ENCODE data around the gene FAM163B. TPM values are rescaled to one million over a fixed set of nuclear protein-coding genes. Genes with fewer than 3 reads are reported as not detected.

Gene FAM163B
- total and polyA plus RNA-seq, 2 donors (not counting 1 experiment from before 2014, with no cell fraction given), result not detected

DNA sequence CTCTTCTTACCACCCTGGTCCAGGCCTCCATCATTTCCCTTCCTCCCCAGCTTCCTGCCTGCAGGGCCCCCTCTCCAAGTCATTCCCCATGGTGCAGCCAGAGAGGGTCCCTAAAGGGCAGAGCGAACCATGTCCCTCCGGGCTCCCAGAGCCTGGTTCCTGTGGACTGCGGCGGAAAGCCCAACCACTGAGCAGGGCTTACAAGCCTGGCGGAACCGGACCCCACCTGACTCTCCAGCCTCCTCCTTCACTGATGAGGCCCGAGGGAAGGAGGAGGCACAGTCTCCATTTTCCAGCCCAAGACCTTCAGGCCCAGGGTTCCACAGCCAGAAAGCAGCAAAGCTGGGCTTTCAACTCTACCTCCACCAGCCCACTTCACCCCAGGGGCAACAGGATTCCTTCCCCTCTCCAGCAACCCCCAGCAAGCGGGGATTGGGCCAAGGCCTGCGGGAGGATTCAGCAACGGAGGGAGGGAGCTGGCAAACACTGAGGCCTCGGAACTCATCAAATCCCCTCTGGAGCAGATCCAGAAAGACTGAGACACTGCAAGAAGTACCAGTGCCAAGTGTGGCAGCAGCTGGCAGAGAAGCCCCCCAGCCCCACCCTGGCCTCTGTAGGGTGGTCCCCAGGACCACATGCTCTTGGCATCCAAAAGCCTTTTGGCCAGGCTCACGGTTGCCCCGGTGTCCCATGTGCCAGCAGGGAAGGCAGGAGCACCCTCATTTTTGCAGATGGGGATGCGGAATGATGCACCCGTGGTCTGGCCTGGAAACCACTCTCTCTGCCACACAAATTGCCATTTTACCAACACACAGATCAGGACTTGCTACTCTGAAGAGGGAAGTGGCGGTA, 3.1 kb downstream of the FAM163B start:
- no peak for TF ChIP-seq EZH2 (IDR thresholded peaks at IDR 0.05; ENCODE audit: borderline replicate concordance, insufficient read depth, low read depth, low read length, poor library complexity, severe bottlenecking)
- TF ChIP-seq, protein P1, sequence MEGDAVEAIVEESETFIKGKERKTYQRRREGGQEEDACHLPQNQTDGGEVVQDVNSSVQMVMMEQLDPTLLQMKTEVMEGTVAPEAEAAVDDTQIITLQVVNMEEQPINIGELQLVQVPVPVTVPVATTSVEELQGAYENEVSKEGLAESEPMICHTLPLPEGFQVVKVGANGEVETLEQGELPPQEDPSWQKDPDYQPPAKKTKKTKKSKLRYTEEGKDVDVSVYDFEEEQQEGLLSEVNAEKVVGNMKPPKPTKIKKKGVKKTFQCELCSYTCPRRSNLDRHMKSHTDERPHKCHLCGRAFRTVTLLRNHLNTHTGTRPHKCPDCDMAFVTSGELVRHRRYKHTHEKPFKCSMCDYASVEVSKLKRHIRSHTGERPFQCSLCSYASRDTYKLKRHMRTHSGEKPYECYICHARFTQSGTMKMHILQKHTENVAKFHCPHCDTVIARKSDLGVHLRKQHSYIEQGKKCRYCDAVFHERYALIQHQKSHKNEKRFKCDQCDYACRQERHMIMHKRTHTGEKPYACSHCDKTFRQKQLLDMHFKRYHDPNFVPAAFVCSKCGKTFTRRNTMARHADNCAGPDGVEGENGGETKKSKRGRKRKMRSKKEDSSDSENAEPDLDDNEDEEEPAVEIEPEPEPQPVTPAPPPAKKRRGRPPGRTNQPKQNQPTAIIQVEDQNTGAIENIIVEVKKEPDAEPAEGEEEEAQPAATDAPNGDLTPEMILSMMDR (IDR thresholded peaks at IDR 0.05), result no peak
- no peaks in the 10 kb centered on the region for H3K4me1 ChIP-seq (ENCODE audit: control insufficient read depth in 2 of 2, insufficient read depth in 2 of 2, low read length in 2 of 2)
- no peak overlapping the region for H3K27ac ChIP-seq (ENCODE audit: low read length in 2 of 2)
- no peak for DNase-seq
- peaks cover 0 to 5% (median 0%) of the 10 kb centered on the region in 3 donors for H3K9me3 ChIP-seq (ENCODE audit: control extremely low read depth in 1 of 3, control insufficient read depth in 2 of 3, insufficient read depth in 1 of 3, low read length in 2 of 3)
- ChIA-PET CTCF (interaction anchor here (0.7 kb wide), 1 partner anchor 388 kb away, joined by 3 read pairs; no protein-coding TSS in a partner anchor), POLR2A (no interaction called here)
- H3K79me2 ChIP-seq (ENCODE audit: control insufficient read depth, insufficient read depth, low read length), result no peaks in the 10 kb centered on the region
- Mint-ChIP-seq H3K4me3 (no peak overlapping the region), H3K9me3 (ENCODE audit: insufficient read depth) (no peaks in the 10 kb centered on the region), H3K27me3 (peaks cover 53% of the 10 kb centered on the region), H3K27ac (no peak overlapping the region), H3K4me1 (peaks cover 7% of the 10 kb centered on the region)
- H3K36me3 ChIP-seq (replicated peaks in 1 of 2; ENCODE audit: control extremely low read depth in 1 of 2, control insufficient read depth in 1 of 2, extremely low read depth in 1 of 2, insufficient read depth in 2 of 2, low read length in 1 of 2), result no peaks in the 10 kb centered on the region
- H3K27me3 ChIP-seq (replicated peaks in 1 of 4; ENCODE audit: control extremely low read depth in 1 of 4, control insufficient read depth in 3 of 4, insufficient read depth in 4 of 4, low read length in 3 of 4), result peaks cover 0 to 57% (median 8%) of the 10 kb centered on the region in 4 experiments
- WGBS (ENCODE audit: insufficient coverage), result 82% methylated on average over 14 of the region's 16 CpGs
- no peak overlapping the region for H3K4me3 ChIP-seq (ENCODE audit: control extremely low read depth in 1 of 5, extremely low read depth in 1 of 5, insufficient read depth in 1 of 5, low read depth in 2 of 5, low read length in 4 of 5)
- ATAC-seq (ENCODE audit: low read depth), result no peak
- no peak overlapping the region for H2AFZ ChIP-seq (ENCODE audit: insufficient read depth, low read depth, low read length, poor library complexity, severe bottlenecking)
- H4K20me1 ChIP-seq (ENCODE audit: control insufficient read depth, insufficient read depth, low read length, poor library complexity, severe bottlenecking), result no peaks in the 10 kb centered on the region
- no peak overlapping the region for H3K9ac ChIP-seq (ENCODE audit: low read length)
- intact Hi-C loops (cut with micrococcal nuclease), result no loop called here
- no peak overlapping the region for H3K4me2 ChIP-seq (replicated peaks; ENCODE audit: low read depth, low read length, poor library complexity, severe bottlenecking)

DNA sequence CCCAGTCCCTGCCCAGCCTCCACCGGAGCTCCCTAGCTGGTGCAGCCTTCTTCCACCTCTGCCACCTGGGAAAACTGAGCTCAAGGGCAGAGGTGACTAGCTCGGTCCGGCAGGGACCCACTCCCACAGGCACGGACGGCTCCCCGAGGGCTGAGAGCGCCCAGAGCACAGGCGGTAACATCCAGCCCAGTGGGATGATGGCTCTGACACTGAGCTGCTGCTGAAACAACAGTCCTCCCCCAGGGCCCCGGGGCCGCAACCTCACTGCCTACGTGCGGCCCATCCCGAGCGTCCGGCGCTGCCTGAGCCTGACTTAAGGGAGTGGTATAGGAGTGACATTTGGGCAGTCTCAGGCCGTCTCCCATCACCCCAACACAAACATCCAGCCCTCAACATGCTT, 3.7 kb downstream of the FAM163B start:
- Histone ChIP-seq H3K9ac (ENCODE audit: low read length) (no peak overlapping the region), H3K79me2 (ENCODE audit: control insufficient read depth, insufficient read depth, low read length) (no peaks in the 10 kb centered on the region), H3K27ac (ENCODE audit: low read length in 2 of 2) (no peak overlapping the region), H3K4me1 (ENCODE audit: control insufficient read depth in 2 of 2, insufficient read depth in 2 of 2, low read length in 2 of 2) (no peaks in the 10 kb centered on the region), H3K4me3 (ENCODE audit: control extremely low read depth in 1 of 5, extremely low read depth in 1 of 5, insufficient read depth in 1 of 5, low read depth in 2 of 5, low read length in 4 of 5) (no peak overlapping the region), H3K27me3 (replicated peaks in 1 of 4; ENCODE audit: control extremely low read depth in 1 of 4, control insufficient read depth in 3 of 4, insufficient read depth in 4 of 4, low read length in 3 of 4) (peaks cover 0 to 58% (median 5%) of the 10 kb centered on the region in 4 experiments), H3K36me3 (replicated peaks in 1 of 2; ENCODE audit: control extremely low read depth in 1 of 2, control insufficient read depth in 1 of 2, extremely low read depth in 1 of 2, insufficient read depth in 2 of 2, low read length in 1 of 2) (no peaks in the 10 kb centered on the region), H3K4me2 (replicated peaks; ENCODE audit: low read depth, low read length, poor library complexity, severe bottlenecking) (no peak overlapping the region), H2AFZ (ENCODE audit: insufficient read depth, low read depth, low read length, poor library complexity, severe bottlenecking) (no peak overlapping the region), H4K20me1 (ENCODE audit: control insufficient read depth, insufficient read depth, low read length, poor library complexity, severe bottlenecking) (no peaks in the 10 kb centered on the region), H3K9me3 (ENCODE audit: control extremely low read depth in 1 of 3, control insufficient read depth in 2 of 3, insufficient read depth in 1 of 3, low read length in 2 of 3) (peaks cover 0 to 5% (median 0%) of the 10 kb centered on the region in 3 donors)
- DNase-seq, result no peak
- ATAC-seq (ENCODE audit: low read depth), result no peak
- no peaks in the 10 kb centered on the region for H3K9me3 Mint-ChIP-seq (ENCODE audit: insufficient read depth)
- peaks cover 51% of the 10 kb centered on the region for H3K27me3 Mint-ChIP-seq
- CTCF ChIA-PET, result interaction anchor here (0.7 kb wide), 1 partner anchor 388 kb away, joined by 3 read pairs; no protein-coding TSS in a partner anchor
- 86% methylated on average over 9 of the region's 17 CpGs for WGBS (ENCODE audit: insufficient coverage)
- peaks cover 7% of the 10 kb centered on the region for H3K4me1 Mint-ChIP-seq
- intact Hi-C loops (cut with micrococcal nuclease), result no loop called here
- TF ChIP-seq, protein P1 (IDR thresholded peaks at IDR 0.05), result no peak
- no peak for TF ChIP-seq EZH2 (IDR thresholded peaks at IDR 0.05; ENCODE audit: borderline replicate concordance, insufficient read depth, low read depth, low read length, poor library complexity, severe bottlenecking)
- H3K4me3 Mint-ChIP-seq, result no peak overlapping the region
- H3K27ac Mint-ChIP-seq, result no peak overlapping the region
- POLR2A ChIA-PET, result no interaction called here
